ENCODE data around the gene AFAP1L2.
"Not testable (repeated sequence)": the region's sequence is repeated elsewhere in the genome, so short reads cannot be mapped to it uniquely, and the experiment has no call there.

The AFAP1L2 gene

GRCh38 chr10:114350751-114351150, 53.6 kb downstream of the AFAP1L2 start:
- Histone ChIP-seq H3K9ac (ENCODE audit: low read length) (no peak overlapping the region), H3K9me3 (ENCODE audit: control insufficient read depth, low read length) (no peaks in the 10 kb centered on the region), H3K4me1 (ENCODE audit: control insufficient read depth, insufficient read depth, low read length) (no peaks in the 10 kb centered on the region), H3K36me3 (ENCODE audit: control insufficient read depth, insufficient read depth, low read length) (no peaks in the 10 kb centered on the region), H3K4me3 (ENCODE audit: low read length) (no peak overlapping the region), H3K27me3 (ENCODE audit: control insufficient read depth, insufficient read depth, low read length) (no peaks in the 10 kb centered on the region)

- H3K9ac ChIP-seq (ENCODE audit: low read length), result no peak overlapping the region
- H3K4me1 ChIP-seq (ENCODE audit: control insufficient read depth, insufficient read depth, low read length), result no peaks in the 10 kb centered on the region
- H3K4me3 ChIP-seq (ENCODE audit: low read length), result no peak overlapping the region
- no peaks in the 10 kb centered on the region for H3K27me3 ChIP-seq (ENCODE audit: control insufficient read depth, insufficient read depth, low read length)
- no peaks in the 10 kb centered on the region for H3K36me3 ChIP-seq (ENCODE audit: control insufficient read depth, insufficient read depth, low read length)
- H3K9me3 ChIP-seq (ENCODE audit: control insufficient read depth, low read length), result no peaks in the 10 kb centered on the region
Observed at GRCh38 chr10:114349522-114350215, 54.6 kb downstream of the AFAP1L2 start.

- not testable (repeated sequence) for H3K4me3 ChIP-seq (ENCODE audit: low read length); H3K36me3 ChIP-seq (ENCODE audit: control insufficient read depth, insufficient read depth, low read length); H3K4me1 ChIP-seq (ENCODE audit: control insufficient read depth, insufficient read depth, low read length); H3K27me3 ChIP-seq (ENCODE audit: control insufficient read depth, insufficient read depth, low read length); H3K9ac ChIP-seq (ENCODE audit: low read length); H3K9me3 ChIP-seq (ENCODE audit: control insufficient read depth, low read length)
Observed at GRCh38 chr10:114349071-114349470, 55.2 kb downstream of the AFAP1L2 start.

- Histone ChIP-seq H3K4me1 (ENCODE audit: control insufficient read depth, insufficient read depth, low read length) (peaks cover 15% of the 10 kb centered on the region), H3K9me3 (ENCODE audit: control insufficient read depth, low read length) (no peaks in the 10 kb centered on the region), H3K9ac (ENCODE audit: low read length) (no peak overlapping the region), H3K4me3 (ENCODE audit: low read length) (no peak overlapping the region), H3K36me3 (ENCODE audit: control insufficient read depth, insufficient read depth, low read length) (no peaks in the 10 kb centered on the region), H3K27me3 (ENCODE audit: control insufficient read depth, insufficient read depth, low read length) (no peaks in the 10 kb centered on the region)
Observed at GRCh38 chr10:114347791-114348190, 56.5 kb downstream of the AFAP1L2 start.

- Histone ChIP-seq H3K9me3 (ENCODE audit: control insufficient read depth, low read length) (no peaks in the 10 kb centered on the region), H3K4me1 (ENCODE audit: control insufficient read depth, insufficient read depth, low read length) (peaks cover 15% of the 10 kb centered on the region), H3K36me3 (ENCODE audit: control insufficient read depth, insufficient read depth, low read length) (no peaks in the 10 kb centered on the region), H3K27me3 (ENCODE audit: control insufficient read depth, insufficient read depth, low read length) (no peaks in the 10 kb centered on the region), H3K4me3 (ENCODE audit: low read length) (no peak overlapping the region), H3K9ac (ENCODE audit: low read length) (no peak overlapping the region)
Observed at GRCh38 chr10:114347241-114347640, 57.1 kb downstream of the AFAP1L2 start.

GRCh38 chr10:114346176-114347031, 57.9 kb downstream of the AFAP1L2 start:
- Histone ChIP-seq H3K27me3 (ENCODE audit: control insufficient read depth, insufficient read depth, low read length) (no peaks in the 10 kb centered on the region), H3K4me1 (ENCODE audit: control insufficient read depth, insufficient read depth, low read length) (peaks cover 15% of the 10 kb centered on the region), H3K4me3 (ENCODE audit: low read length) (no peak overlapping the region), H3K36me3 (ENCODE audit: control insufficient read depth, insufficient read depth, low read length) (no peaks in the 10 kb centered on the region), H3K9ac (ENCODE audit: low read length) (no peak overlapping the region), H3K9me3 (ENCODE audit: control insufficient read depth, low read length) (no peaks in the 10 kb centered on the region)

GRCh38 chr10:114345701-114346100, 58.6 kb downstream of the AFAP1L2 start:
- Histone ChIP-seq H3K4me3 (ENCODE audit: low read length) (no peak overlapping the region), H3K9ac (ENCODE audit: low read length) (no peak overlapping the region), H3K27me3 (ENCODE audit: control insufficient read depth, insufficient read depth, low read length) (no peaks in the 10 kb centered on the region), H3K4me1 (ENCODE audit: control insufficient read depth, insufficient read depth, low read length) (peaks cover 15% of the 10 kb centered on the region), H3K36me3 (ENCODE audit: control insufficient read depth, insufficient read depth, low read length) (no peaks in the 10 kb centered on the region), H3K9me3 (ENCODE audit: control insufficient read depth, low read length) (no peaks in the 10 kb centered on the region)

GRCh38 chr10:114343623-114344505, 60.4 kb downstream of the AFAP1L2 start:
- no peaks in the 10 kb centered on the region for H3K9me3 ChIP-seq (ENCODE audit: control insufficient read depth, low read length)
- peaks cover 15% of the 10 kb centered on the region for H3K4me1 ChIP-seq (ENCODE audit: control insufficient read depth, insufficient read depth, low read length)
- H3K36me3 ChIP-seq (ENCODE audit: control insufficient read depth, insufficient read depth, low read length), result no peaks in the 10 kb centered on the region
- H3K9ac ChIP-seq (ENCODE audit: low read length), result no peak overlapping the region
- H3K27me3 ChIP-seq (ENCODE audit: control insufficient read depth, insufficient read depth, low read length), result no peaks in the 10 kb centered on the region
- H3K4me3 ChIP-seq (ENCODE audit: low read length), result no peak overlapping the region

GRCh38 chr10:114342976-114343375, 61.3 kb downstream of the AFAP1L2 start:
- no peaks in the 10 kb centered on the region for H3K9me3 ChIP-seq (ENCODE audit: control insufficient read depth, low read length)
- H3K27me3 ChIP-seq (ENCODE audit: control insufficient read depth, insufficient read depth, low read length), result no peaks in the 10 kb centered on the region
- H3K9ac ChIP-seq (ENCODE audit: low read length), result no peak overlapping the region
- no peaks in the 10 kb centered on the region for H3K36me3 ChIP-seq (ENCODE audit: control insufficient read depth, insufficient read depth, low read length)
- H3K4me3 ChIP-seq (ENCODE audit: low read length), result no peak overlapping the region
- peaks cover 15% of the 10 kb centered on the region for H3K4me1 ChIP-seq (ENCODE audit: control insufficient read depth, insufficient read depth, low read length)

- H3K4me3 ChIP-seq (ENCODE audit: low read length), result no peak overlapping the region
- H3K36me3 ChIP-seq (ENCODE audit: control insufficient read depth, insufficient read depth, low read length), result no peaks in the 10 kb centered on the region
- no peak overlapping the region for H3K9ac ChIP-seq (ENCODE audit: low read length)
- H3K9me3 ChIP-seq (ENCODE audit: control insufficient read depth, low read length), result no peaks in the 10 kb centered on the region
- no peaks in the 10 kb centered on the region for H3K27me3 ChIP-seq (ENCODE audit: control insufficient read depth, insufficient read depth, low read length)
- H3K4me1 ChIP-seq (ENCODE audit: control insufficient read depth, insufficient read depth, low read length), result peaks cover 15% of the 10 kb centered on the region
Observed at GRCh38 chr10:114340816-114341215, 63.5 kb downstream of the AFAP1L2 start.

GRCh38 chr10:114337510-114338462, 66.5 kb downstream of the AFAP1L2 start:
- H3K27me3 ChIP-seq (ENCODE audit: control insufficient read depth, insufficient read depth, low read length), result no peaks in the 10 kb centered on the region
- no peak overlapping the region for H3K4me3 ChIP-seq (ENCODE audit: low read length)
- no peaks in the 10 kb centered on the region for H3K36me3 ChIP-seq (ENCODE audit: control insufficient read depth, insufficient read depth, low read length)
- H3K9ac ChIP-seq (ENCODE audit: low read length), result no peak overlapping the region
- no peaks in the 10 kb centered on the region for H3K9me3 ChIP-seq (ENCODE audit: control insufficient read depth, low read length)
- no peaks in the 10 kb centered on the region for H3K4me1 ChIP-seq (ENCODE audit: control insufficient read depth, insufficient read depth, low read length)

Measured in mucosa of stomach (tissue), 1 donor.